ENCODE measurements around the gene MORC2.

DNA sequence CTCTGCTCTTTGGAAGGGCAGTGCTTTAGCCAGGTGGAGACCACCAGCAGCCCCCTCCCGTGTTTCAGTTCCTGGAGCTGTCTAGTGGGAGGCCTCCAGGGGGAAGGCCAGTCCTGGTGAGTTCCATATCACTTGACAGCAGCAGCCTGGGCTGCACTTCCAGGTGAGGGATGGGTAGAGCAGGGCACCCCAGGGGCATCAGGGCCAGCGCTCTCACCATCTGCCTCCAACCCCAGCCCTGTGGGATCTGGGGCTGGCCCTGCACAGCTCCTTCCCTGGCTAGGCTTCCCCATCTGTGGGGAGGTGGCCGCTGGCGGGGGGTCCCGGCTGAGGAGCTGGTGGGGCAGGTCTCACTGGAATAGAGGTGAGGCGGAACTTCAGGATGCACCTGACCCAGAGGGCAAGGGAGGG is 60.5 kb downstream of the MORC2 start:
- TF ChIP-seq, protein P1, sequence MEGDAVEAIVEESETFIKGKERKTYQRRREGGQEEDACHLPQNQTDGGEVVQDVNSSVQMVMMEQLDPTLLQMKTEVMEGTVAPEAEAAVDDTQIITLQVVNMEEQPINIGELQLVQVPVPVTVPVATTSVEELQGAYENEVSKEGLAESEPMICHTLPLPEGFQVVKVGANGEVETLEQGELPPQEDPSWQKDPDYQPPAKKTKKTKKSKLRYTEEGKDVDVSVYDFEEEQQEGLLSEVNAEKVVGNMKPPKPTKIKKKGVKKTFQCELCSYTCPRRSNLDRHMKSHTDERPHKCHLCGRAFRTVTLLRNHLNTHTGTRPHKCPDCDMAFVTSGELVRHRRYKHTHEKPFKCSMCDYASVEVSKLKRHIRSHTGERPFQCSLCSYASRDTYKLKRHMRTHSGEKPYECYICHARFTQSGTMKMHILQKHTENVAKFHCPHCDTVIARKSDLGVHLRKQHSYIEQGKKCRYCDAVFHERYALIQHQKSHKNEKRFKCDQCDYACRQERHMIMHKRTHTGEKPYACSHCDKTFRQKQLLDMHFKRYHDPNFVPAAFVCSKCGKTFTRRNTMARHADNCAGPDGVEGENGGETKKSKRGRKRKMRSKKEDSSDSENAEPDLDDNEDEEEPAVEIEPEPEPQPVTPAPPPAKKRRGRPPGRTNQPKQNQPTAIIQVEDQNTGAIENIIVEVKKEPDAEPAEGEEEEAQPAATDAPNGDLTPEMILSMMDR (IDR thresholded peaks at IDR 0.05) = no peak
- no peak for TF ChIP-seq POLR2AphosphoS5 (IDR thresholded peaks at IDR 0.05)
- TF ChIP-seq POLR2A (IDR thresholded peaks at IDR 0.05) = no peak

All from breast epithelium (tissue), 3 donors.